K562 (cell line): Measurements from ENCODE around the gene FMN1.

Source experiments
- BRCA1 ChIP-seq, 2 experiments: fragments of 450-650 bp in 1 of 2; sonication (generic) in 1 of 2; formaldehyde crosslinking in 1 of 2; IDR thresholded peaks; 2 replicates each; pipeline versions ENCODE4 v1.5.0 to v1.6.1; 2017 to 2020; ENCODE audit warnings: mild to moderate bottlenecking in 1 of 2, missing genetic modification reagents in 1 of 2
- CHD7 ChIP-seq: fragments of 200-600 bp; sonication (generic); IDR thresholded peaks from one replicate; pipeline ENCODE4 v1.6.1; 2012; ENCODE audit warnings: mild to moderate bottlenecking, low read depth, low read length, inconsistent platforms
- ESRRB ChIP-seq: fragments of 250-450 bp; sonication (Bioruptor Pico); IDR thresholded peaks from 2 replicates; pipeline ENCODE4 v1.5.0; 2020; ENCODE audit warnings: mild to moderate bottlenecking, moderate library complexity, borderline replicate concordance
- KAT2B ChIP-seq: IDR thresholded peaks from one replicate; pipeline ENCODE4 v1.6.1; 2012; ENCODE audit warnings: low read depth, mild to moderate bottlenecking, control low read depth, inconsistent platforms, low read length, moderate library complexity
- MAX ChIP-seq: sonication (generic); formaldehyde crosslinking; IDR thresholded peaks from 2 replicates; pipeline ENCODE4 v1.9.0; 2022; ENCODE audit warnings: mild to moderate bottlenecking, missing genetic modification reagents
- NBN ChIP-seq: fragments of 450-650 bp; IDR thresholded peaks from 2 replicates; pipeline ENCODE4 v1.6.1; 2016; ENCODE audit warnings: low read depth, mild to moderate bottlenecking
- REST ChIP-seq, 2 experiments: fragments of 450-650 bp; formaldehyde crosslinking in 1 of 2; IDR thresholded peaks; 2 replicates each; pipeline versions ENCODE4 v1.4.0 to v1.6.1; 2014 to 2020; ENCODE audit warnings: mild to moderate bottlenecking in 2 of 2, borderline replicate concordance in 1 of 2, low read depth in 1 of 2
- TAF15 ChIP-seq: fragments of 200-400 bp; formaldehyde crosslinking; IDR thresholded peaks from 2 replicates; pipeline ENCODE4 v1.6.1; 2017; ENCODE audit warnings: mild to moderate bottlenecking, low read depth, low read length, moderate library complexity
- ZNF76 ChIP-seq: fragments of 250-450 bp; sonication (Bioruptor Pico); IDR thresholded peaks from 2 replicates; pipeline ENCODE4 v1.4.0; 2020; ENCODE audit warnings: mild to moderate bottlenecking, moderate library complexity, borderline replicate concordance
- ZNF830 ChIP-seq: fragments of 250-450 bp; sonication (Bioruptor Pico); IDR thresholded peaks from 2 replicates; pipeline ENCODE4 v1.5.0; 2021; ENCODE audit warnings: mild to moderate bottlenecking

- TF ChIP-seq BRCA1 (IDR thresholded peaks at IDR 0.05) (no peak), BRCA1 (CRISPR knock-in tag; IDR thresholded peaks at IDR 0.05) (no peak), MAX (CRISPR knock-in tag) (no peak), ZNF830 (no peak), NBN (no peak), KAT2B (no peak), TAF15 (no peak), ZNF76 (CRISPR knock-in tag) (no peak), CHD7 (no peak), ESRRB (CRISPR knock-in tag) (no peak), REST (IDR thresholded peaks at IDR 0.05; ENCODE audit: borderline replicate concordance) (no peak), REST (CRISPR knock-in tag; IDR thresholded peaks at IDR 0.05; ENCODE audit: low read depth) (no peak)
Measured at GRCh38 chr15:33089878-33090757, 104.4 kb downstream of the FMN1 start.
